Gastroesophageal sphincter (tissue), 3 donors: ENCODE results near the gene EXOSC2.

Experiments used
- CTCF ChIP-seq, 4 experiments: fragments of 200-600 bp in 2 of 4; fragments of 450-650 bp in 2 of 4; sonication (generic) in 1 of 4; IDR thresholded peaks; one replicate each; pipeline ENCODE4 v1.5.1; 2017 to 2019; ENCODE audit warnings: antibody characterized with exemption in 4 of 4, mild to moderate bottlenecking in 2 of 4, moderate library complexity in 2 of 4
- POLR2A ChIP-seq, 2 donors: fragments of 450-650 bp; IDR thresholded peaks; one replicate each; pipeline ENCODE4 v1.6.1; 2017; ENCODE audit warnings: antibody characterized with exemption in 2 of 2, mild to moderate bottlenecking in 2 of 2, moderate library complexity in 1 of 2

- TF ChIP-seq CTCF (IDR thresholded peaks at IDR 0.05) = no peak
- no peak for TF ChIP-seq POLR2A (IDR thresholded peaks at IDR 0.05)
Observed at GRCh38 chr9:130681769-130682420, 11.7 kb upstream of the EXOSC2 start.
